IMR-90 (cell line): ENCODE measurements around the gene RPS27L. TPM values are rescaled to one million over a fixed set of nuclear protein-coding genes. Genes with fewer than 3 reads are reported as not detected.

ENCODE experiments used
- ATAC-seq: fragments of 200-7000 bp; cut with Tn5 transposase; 2 replicates; pipeline ENCODE4 v1.9.1; 2020; ENCODE audit warnings: low read depth, mild to moderate bottlenecking, moderate library complexity
- BruUV-seq: library from RNA; stranded (reverse); fragments of 400-500 nt; replicated peaks from 2 replicates; lab custom pipeline; 2021; lab: Mats Ljungman, UMichigan
- CTCF ChIA-PET: fragments of 300-600 bp; formaldehyde crosslinking; extraction: SDS; loops from one replicate; lab custom pipeline; 2021; ENCODE audit warnings: antibody characterized with exemption; lab: Yijun Ruan, JAX
- POLR2A ChIA-PET: fragments of 300-600 bp; sonication (Branson Sonifier 250); formaldehyde crosslinking; loops from one replicate; lab custom pipeline; 2022; ENCODE audit warnings: antibody characterized with exemption; ENCODE audit not compliant: unreplicated experiment; lab: Charles Lee
- DNase-seq: peaks from one replicate; pipeline ENCODE4 v3.0.0; 2013
- H2AFZ ChIP-seq: replicated peaks from 2 replicates; pipeline ENCODE3; 2013; ENCODE audit warnings: low read length, mild to moderate bottlenecking; ENCODE audit not compliant: poor library complexity
- H2AK5ac ChIP-seq: 2 replicates; pipeline ENCODE4 v1.6.1; 2013; ENCODE audit warnings: low read depth, low read length, inconsistent platforms
- H2AK9ac ChIP-seq: replicated peaks from 2 replicates; pipeline ENCODE3; 2013; ENCODE audit warnings: mild to moderate bottlenecking, low read depth, low read length, moderate library complexity; ENCODE audit not compliant: poor library complexity
- H2BK120ac ChIP-seq: 2 replicates; pipeline ENCODE4 v1.6.1; 2013; ENCODE audit warnings: low read depth, low read length, inconsistent platforms
- H2BK15ac ChIP-seq: 3 replicates; pipeline ENCODE4 v1.6.1; 2013; ENCODE audit warnings: low read depth, low read length, inconsistent platforms
- H2BK20ac ChIP-seq: 2 replicates; pipeline ENCODE4 v1.6.1; 2013; ENCODE audit warnings: low read depth, mild to moderate bottlenecking, inconsistent platforms, low read length, moderate library complexity
- H2BK5ac ChIP-seq: 2 replicates; pipeline ENCODE4 v1.6.1; 2013; ENCODE audit warnings: mild to moderate bottlenecking, low read depth, low read length, inconsistent platforms; ENCODE audit not compliant: poor library complexity, severe bottlenecking
- H3K14ac ChIP-seq: replicated peaks from 2 replicates; pipeline ENCODE4 v1.6.1; 2013; ENCODE audit warnings: low read depth, low read length, inconsistent platforms
- H3K18ac ChIP-seq: 2 replicates; pipeline ENCODE4 v1.6.1; 2013; ENCODE audit warnings: low read depth, low read length, control low read depth
- H3K23ac ChIP-seq: 2 replicates; pipeline ENCODE4 v1.6.1; 2013; ENCODE audit warnings: low read depth, low read length, inconsistent platforms
- H3K27ac ChIP-seq: 2 replicates; pipeline ENCODE4 v1.5.1; 2013; ENCODE audit warnings: mild to moderate bottlenecking, control low read depth, low read length; ENCODE audit not compliant: insufficient read depth
- H3K27me3 ChIP-seq: 2 replicates; pipeline ENCODE4 v1.6.1; 2013; ENCODE audit warnings: low read length; ENCODE audit not compliant: control insufficient read depth, insufficient read depth
- H3K36me3 ChIP-seq: 2 replicates; pipeline ENCODE4 v1.6.1; 2013; ENCODE audit warnings: low read length, mixed read lengths; ENCODE audit not compliant: control insufficient read depth, insufficient read depth
- H3K4ac ChIP-seq: 2 replicates; pipeline ENCODE4 v1.6.1; 2013; ENCODE audit warnings: low read depth, low read length, inconsistent platforms
- H3K4me1 ChIP-seq: 2 replicates; pipeline ENCODE4 v1.6.1; 2013; ENCODE audit warnings: low read length, mixed read lengths; ENCODE audit not compliant: control insufficient read depth, insufficient read depth
- H3K4me2 ChIP-seq: 2 replicates; pipeline ENCODE4 v1.6.1; 2013; ENCODE audit warnings: low read depth, mild to moderate bottlenecking, control low read depth, low read length, moderate library complexity
- H3K4me3 ChIP-seq: 2 replicates; pipeline ENCODE4 v1.5.1; 2013; ENCODE audit warnings: low read depth, mild to moderate bottlenecking, control low read depth, low read length, moderate library complexity; ENCODE audit not compliant: insufficient read depth
- H3K56ac ChIP-seq: 2 replicates; pipeline ENCODE4 v1.6.1; 2013; ENCODE audit warnings: low read length, inconsistent platforms; ENCODE audit not compliant: insufficient read depth; ENCODE audit errors: extremely low read depth
- H3K79me1 ChIP-seq, 2 experiments: 2 replicates each; pipeline ENCODE4 v1.6.1; 2013; ENCODE audit warnings: low read length in 2 of 2, inconsistent platforms in 1 of 2, low read depth in 1 of 2
- H3K9ac ChIP-seq: 2 replicates; pipeline ENCODE4 v1.6.1; 2013; ENCODE audit warnings: low read depth, low read length, control low read depth
- H3K9me1 ChIP-seq: 2 replicates; pipeline ENCODE4 v1.6.1; 2013; ENCODE audit warnings: low read length, inconsistent platforms; ENCODE audit not compliant: insufficient read depth
- H3K9me3 ChIP-seq: 2 replicates; pipeline ENCODE4 v1.6.1; 2013; ENCODE audit warnings: low read length; ENCODE audit not compliant: control insufficient read depth, insufficient read depth
- H4K20me1 ChIP-seq: 2 replicates; pipeline ENCODE4 v1.6.1; 2013; ENCODE audit warnings: low read length, inconsistent platforms; ENCODE audit not compliant: insufficient read depth
- H4K5ac ChIP-seq: 2 replicates; pipeline ENCODE4 v1.6.1; 2013; ENCODE audit warnings: mild to moderate bottlenecking, low read depth, low read length, control low read depth
- H4K8ac ChIP-seq, 2 experiments: 2 replicates each; pipeline ENCODE4 v1.6.1; 2013; ENCODE audit warnings: low read depth in 2 of 2, low read length in 2 of 2, control low read depth in 1 of 2, inconsistent platforms in 1 of 2
- H4K91ac ChIP-seq: 2 replicates; pipeline ENCODE4 v1.6.1; 2013; ENCODE audit warnings: low read depth, low read length, inconsistent platforms; ENCODE audit not compliant: insufficient read depth
- BHLHE40 ChIP-seq: fragments of 150-350 bp; IDR thresholded peaks from 2 replicates; pipeline ENCODE4 v1.6.1; 2016; ENCODE audit warnings: mild to moderate bottlenecking, low read depth, low read length
- CEBPB ChIP-seq: IDR thresholded peaks from 2 replicates; pipeline ENCODE4 v1.6.1; 2012; ENCODE audit warnings: low read depth, low read length, improper control_type of control experiment
- ELK1 ChIP-seq: fragments of 150-350 bp; IDR thresholded peaks from 2 replicates; pipeline ENCODE4 v1.6.1; 2016; ENCODE audit warnings: low read depth, mild to moderate bottlenecking, low read length, moderate library complexity, borderline replicate concordance
- FOS ChIP-seq: fragments of 150-350 bp; IDR thresholded peaks from 2 replicates; pipeline ENCODE4 v1.6.1; 2016; ENCODE audit warnings: low read depth, low read length
- MAFK ChIP-seq: IDR thresholded peaks from 2 replicates; pipeline ENCODE4 v1.6.1; 2012; ENCODE audit warnings: low read depth, low read length, improper control_type of control experiment
- MAZ ChIP-seq: IDR thresholded peaks from 2 replicates; pipeline ENCODE4 v1.6.1; 2012; ENCODE audit warnings: low read depth, mild to moderate bottlenecking, low read length, improper control_type of control experiment, moderate library complexity, borderline replicate concordance
- MXI1 ChIP-seq: IDR thresholded peaks from 2 replicates; pipeline ENCODE4 v1.6.1; 2012; ENCODE audit warnings: low read depth, mild to moderate bottlenecking, low read length, moderate library complexity, borderline replicate concordance
- NFE2L2 ChIP-seq: fragments of 150-350 bp; IDR thresholded peaks from 2 replicates; pipeline ENCODE4 v1.6.1; 2016; ENCODE audit warnings: low read depth, mild to moderate bottlenecking, low read length
- POLR2A ChIP-seq: IDR thresholded peaks from 2 replicates; pipeline ENCODE4 v1.6.1; 2012; ENCODE audit warnings: mild to moderate bottlenecking, low read depth, low read length
- RAD21 ChIP-seq: IDR thresholded peaks from 2 replicates; pipeline ENCODE4 v1.6.1; 2012; ENCODE audit warnings: low read length, improper control_type of control experiment
- RCOR1 ChIP-seq: IDR thresholded peaks from 2 replicates; pipeline ENCODE4 v1.6.1; 2012; ENCODE audit warnings: mild to moderate bottlenecking, low read length, improper control_type of control experiment; ENCODE audit not compliant: insufficient replicate concordance
- RFX5 ChIP-seq: IDR thresholded peaks from 2 replicates; pipeline ENCODE4 v1.8.0; 2012; ENCODE audit warnings: low read depth, mild to moderate bottlenecking, low read length, moderate library complexity
- SMC3 ChIP-seq: fragments of 150-350 bp; IDR thresholded peaks from 2 replicates; pipeline ENCODE4 v1.6.1; 2016; ENCODE audit warnings: low read depth, mild to moderate bottlenecking, antibody characterized with exemption, low read length, moderate library complexity
- USF2 ChIP-seq: fragments of 150-350 bp; IDR thresholded peaks from 2 replicates; pipeline ENCODE4 v1.6.1; 2017; ENCODE audit warnings: mild to moderate bottlenecking, antibody characterized with exemption, low read length, low read depth
- WGBS, 2 experiments: methylation state at CpG; one replicate each; pipeline versions ENCODE4 v1.1.5 to v1.1.7; 2013; ENCODE audit warnings: missing lambda C conversion rate in 2 of 2; ENCODE audit not compliant: insufficient read length in 1 of 2; ENCODE audit errors: extremely low coverage in 2 of 2; 5-methylcytosine and 5-hydroxymethylcytosine counted together
- dilution Hi-C: fragments of 300-500 bp; cut with HindIII; formaldehyde crosslinking; loops from one replicate; pipeline ENCODE4 v1.14.3; 2018; ENCODE audit warnings: low sequenced_read_pairs; ENCODE audit not compliant: unreplicated experiment
- in situ Hi-C: fragments of 300-500 bp; cut with MboI; formaldehyde crosslinking; loops from 3 replicates; pipeline ENCODE4 v1.14.3; 2019; ENCODE audit warnings: low sequenced_read_pairs, inconsistent platforms, mixed read lengths
- intact Hi-C: fragments of 100-400 bp; cut with micrococcal nuclease; formaldehyde crosslinking; loops from 2 replicates; pipeline ENCODE4 v1.10.0; 2022
- polyA plus RNA-seq, 3 experiments: library from polyadenylated mRNA; depleted of rRNA; stranded (reverse); fragments of >200 nt; gene quantifications; 2 replicates each; pipeline ENCODE4 v1.2.3, GENCODE V29; 2012; ENCODE audit warnings: low replicate concordance in 1 of 3
- total RNA-seq: library from RNA; depleted of rRNA; stranded (reverse); fragments of >200 nt; gene quantifications from 2 replicates; pipeline ENCODE4 v1.2.3, GENCODE V29; 2012
- TF ChIP-seq, protein P1 (sequence below): conservative IDR thresholded peaks from 2 replicates; pipeline ENCODE4 v1.5.1; 2012; ENCODE audit warnings: mild to moderate bottlenecking, low read depth, low read length, improper control_type of control experiment

RPS27L gene
- total and polyA plus RNA-seq, 2 of the 4 experiments (the other 2 are of a cell fraction): 53.1 to 302 TPM

- Histone ChIP-seq H3K9me1 (peaks cover 13% of the 10 kb centered on the region), H2BK5ac (peak overlapping the region; percentile 64), H2BK120ac (peak overlapping the region; percentile 96), H2BK15ac (peak overlapping the region; percentile 85; the same call in 2 of the 3 replicates), H3K23ac (peak overlapping the region; percentile 8; the same call in 1 of the 2 replicates), H2AFZ (no peak overlapping the region), H3K4me1 (peaks cover 17% of the 10 kb centered on the region), H2BK20ac (peak overlapping the region; percentile 69), H3K56ac (0 out of 2 replicates have a peak overlapping the region, but pooled peaks have one; percentile 3), H4K5ac (peak overlapping the region; percentile 23; the same call in 1 of the 2 replicates), H3K9me3 (peaks cover 6% of the 10 kb centered on the region), H3K27ac (no peak overlapping the region), H3K9ac (no peak overlapping the region), H4K91ac (peak overlapping the region; percentile 91), H3K14ac (peak overlapping the region; percentile 87), H3K18ac (peak overlapping the region; percentile 73; the same call in 1 of the 2 replicates), H2AK9ac (peak overlapping the region; percentile 73), H3K36me3 (no peaks in the 10 kb centered on the region), H3K4ac (peak overlapping the region; percentile 95), H3K79me1 (peaks cover 0 to 7% of the 10 kb centered on the region in 2 experiments; a peak in 2 of 4 replicates), H4K20me1 (no peaks in the 10 kb centered on the region), H3K4me2 (no peak overlapping the region), H4K8ac (peak overlapping the region; percentile 36 to 75; a peak in 3 of 4 replicates), H2AK5ac (peak overlapping the region; percentile 92), H3K4me3 (no peak overlapping the region), H3K27me3 (no peaks in the 10 kb centered on the region)
- DNase-seq (peak; percentile 28), ATAC-seq (no peak)
- in situ Hi-C loops (no loop called here), intact Hi-C loops (no loop called here), dilution Hi-C loops (no loop called here)
- WGBS, 2 experiments: no CpG with 5 or more reads among the region's 3 CpGs
- POLR2A ChIA-PET: no interaction called here
- no TSS peak for BruUV-seq
- CTCF ChIA-PET: interaction anchor here (1.2 kb wide), 1 partner anchor 16 kb away, joined by 7 read pairs; no protein-coding TSS in a partner anchor
- TF ChIP-seq, protein P1, sequence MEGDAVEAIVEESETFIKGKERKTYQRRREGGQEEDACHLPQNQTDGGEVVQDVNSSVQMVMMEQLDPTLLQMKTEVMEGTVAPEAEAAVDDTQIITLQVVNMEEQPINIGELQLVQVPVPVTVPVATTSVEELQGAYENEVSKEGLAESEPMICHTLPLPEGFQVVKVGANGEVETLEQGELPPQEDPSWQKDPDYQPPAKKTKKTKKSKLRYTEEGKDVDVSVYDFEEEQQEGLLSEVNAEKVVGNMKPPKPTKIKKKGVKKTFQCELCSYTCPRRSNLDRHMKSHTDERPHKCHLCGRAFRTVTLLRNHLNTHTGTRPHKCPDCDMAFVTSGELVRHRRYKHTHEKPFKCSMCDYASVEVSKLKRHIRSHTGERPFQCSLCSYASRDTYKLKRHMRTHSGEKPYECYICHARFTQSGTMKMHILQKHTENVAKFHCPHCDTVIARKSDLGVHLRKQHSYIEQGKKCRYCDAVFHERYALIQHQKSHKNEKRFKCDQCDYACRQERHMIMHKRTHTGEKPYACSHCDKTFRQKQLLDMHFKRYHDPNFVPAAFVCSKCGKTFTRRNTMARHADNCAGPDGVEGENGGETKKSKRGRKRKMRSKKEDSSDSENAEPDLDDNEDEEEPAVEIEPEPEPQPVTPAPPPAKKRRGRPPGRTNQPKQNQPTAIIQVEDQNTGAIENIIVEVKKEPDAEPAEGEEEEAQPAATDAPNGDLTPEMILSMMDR: no peak
- no peak for TF ChIP-seq MXI1
- TF ChIP-seq RAD21: no peak
- no peak for TF ChIP-seq RCOR1
- no peak for TF ChIP-seq MAFK
- TF ChIP-seq ELK1: no peak
- no peak for TF ChIP-seq CEBPB
- TF ChIP-seq NFE2L2: no peak
- no peak for TF ChIP-seq POLR2A
- no peak for TF ChIP-seq BHLHE40
- TF ChIP-seq SMC3: no peak
- no peak for TF ChIP-seq MAZ
- no peak for TF ChIP-seq FOS
- TF ChIP-seq RFX5: no peak
- TF ChIP-seq USF2: no peak
These were observed 46.8 kb downstream of the RPS27L start for GRCh38 chr15:63110428-63111026.
